ENCODE results near the gene TRIM43B.
"Not testable (repeated sequence)": the region's sequence is repeated elsewhere in the genome, so short reads cannot be mapped to it uniquely, and the experiment has no call there.

The TRIM43B gene

GRCh38 chr2:95484654-95485053 is at the start of gene TRIM43B:
Gene TRIM43B, minus strand, starts transcription at chr2:95484754. Its CDS starts 2,040 bp downstream, at chr2:95482714.
- DNase-seq (ENCODE audit: low spot score): not testable (repeated sequence)

GRCh38 chr2:95531254-95531771 is 46.8 kb upstream of the TRIM43B start:
- no peak for DNase-seq (ENCODE audit: low spot score)

- peak; percentile 78 for DNase-seq (ENCODE audit: low spot score)
These were observed 46.2 kb upstream of the TRIM43B start for GRCh38 chr2:95530734-95531133.

- no peak for DNase-seq (ENCODE audit: low spot score)
These were observed 42.1 kb upstream of the TRIM43B start for GRCh38 chr2:95526360-95527341.

- no peak for DNase-seq (ENCODE audit: low spot score)
These were observed 40.9 kb upstream of the TRIM43B start for GRCh38 chr2:95525294-95526035.

GRCh38 chr2:95524195-95524594 is 39.6 kb upstream of the TRIM43B start:
- DNase-seq (ENCODE audit: low spot score): no peak

- no peak for DNase-seq (ENCODE audit: low spot score)
These were observed 30.2 kb upstream of the TRIM43B start for GRCh38 chr2:95514718-95515117.

GRCh38 chr2:95514226-95514625 is 29.7 kb upstream of the TRIM43B start:
- not testable (repeated sequence) for DNase-seq (ENCODE audit: low spot score)

- no peak for DNase-seq (ENCODE audit: low spot score)
These were observed 24.9 kb upstream of the TRIM43B start for GRCh38 chr2:95509408-95509807.

GRCh38 chr2:95505222-95505621 is 20.7 kb upstream of the TRIM43B start:
- DNase-seq (ENCODE audit: low spot score): no peak

GRCh38 chr2:95500854-95501253 is 16.3 kb upstream of the TRIM43B start:
- DNase-seq (ENCODE audit: low spot score): no peak

- DNase-seq (ENCODE audit: low spot score): not testable (repeated sequence)
These were observed 7.5 kb upstream of the TRIM43B start for GRCh38 chr2:95492076-95492475.

GRCh38 chr2:95475025-95475424 is 9.5 kb downstream of the TRIM43B start:
- DNase-seq (ENCODE audit: low spot score): not testable (repeated sequence)

- not testable (repeated sequence) for DNase-seq (ENCODE audit: low spot score)
These were observed 16.6 kb downstream of the TRIM43B start for GRCh38 chr2:95467984-95468383.

GRCh38 chr2:95466572-95466971 is 18.0 kb downstream of the TRIM43B start:
- not testable (repeated sequence) for DNase-seq (ENCODE audit: low spot score)

GRCh38 chr2:95463292-95463691 is 21.3 kb downstream of the TRIM43B start:
- not testable (repeated sequence) for DNase-seq (ENCODE audit: low spot score)

- DNase-seq (ENCODE audit: low spot score): not testable (repeated sequence)
These were observed 39.2 kb downstream of the TRIM43B start for GRCh38 chr2:95445317-95445716.

GRCh38 chr2:95442474-95443099 is 42.0 kb downstream of the TRIM43B start:
- not testable (repeated sequence) for DNase-seq (ENCODE audit: low spot score)

GRCh38 chr2:95435872-95436209 is 48.7 kb downstream of the TRIM43B start:
- DNase-seq (ENCODE audit: low spot score): not testable (repeated sequence)

GRCh38 chr2:95435162-95435871 is 49.2 kb downstream of the TRIM43B start:
- not testable (repeated sequence) for DNase-seq (ENCODE audit: low spot score)

GRCh38 chr2:95434507-95435076 is 50.0 kb downstream of the TRIM43B start:
- DNase-seq (ENCODE audit: low spot score): not testable (repeated sequence)

All from RKO (cell line).